PC-9 (cell line): Measurements from ENCODE around the gene COL15A1.

Experiments
- EZH2 ChIP-seq: fragments of 200-600 bp; sonication (generic); IDR thresholded peaks from 2 replicates; pipeline ENCODE4 v1.8.0; 2017; ENCODE audit warnings: antibody characterized with exemption, low read depth
- TF ChIP-seq, protein P1 (sequence below): fragments of 200-600 bp; sonication (generic); conservative IDR thresholded peaks from 2 replicates; pipeline ENCODE4 v1.6.1; 2017; ENCODE audit warnings: mixed run types, antibody characterized with exemption, mild to moderate bottlenecking, moderate library complexity

DNA sequence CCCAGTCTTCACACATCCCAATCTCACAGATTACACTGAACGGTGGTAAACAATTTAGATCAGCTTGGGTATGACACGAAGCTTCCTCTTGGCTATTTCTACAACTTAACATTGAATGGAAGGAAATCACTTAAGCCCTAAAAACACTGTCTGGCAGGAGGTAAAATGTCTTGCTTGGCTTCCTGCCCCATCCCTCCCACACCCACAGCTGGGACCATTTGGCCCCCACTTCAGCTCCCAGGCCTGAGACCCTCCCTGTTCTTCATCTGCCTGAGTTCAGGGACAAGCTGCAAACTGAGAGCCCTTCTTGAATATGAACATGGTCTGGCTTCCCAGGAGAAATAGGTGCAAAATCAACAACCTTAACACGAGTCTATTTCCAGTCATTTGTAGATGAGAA lies 3.4 kb upstream of the COL15A1 start:
- TF ChIP-seq, protein P1, sequence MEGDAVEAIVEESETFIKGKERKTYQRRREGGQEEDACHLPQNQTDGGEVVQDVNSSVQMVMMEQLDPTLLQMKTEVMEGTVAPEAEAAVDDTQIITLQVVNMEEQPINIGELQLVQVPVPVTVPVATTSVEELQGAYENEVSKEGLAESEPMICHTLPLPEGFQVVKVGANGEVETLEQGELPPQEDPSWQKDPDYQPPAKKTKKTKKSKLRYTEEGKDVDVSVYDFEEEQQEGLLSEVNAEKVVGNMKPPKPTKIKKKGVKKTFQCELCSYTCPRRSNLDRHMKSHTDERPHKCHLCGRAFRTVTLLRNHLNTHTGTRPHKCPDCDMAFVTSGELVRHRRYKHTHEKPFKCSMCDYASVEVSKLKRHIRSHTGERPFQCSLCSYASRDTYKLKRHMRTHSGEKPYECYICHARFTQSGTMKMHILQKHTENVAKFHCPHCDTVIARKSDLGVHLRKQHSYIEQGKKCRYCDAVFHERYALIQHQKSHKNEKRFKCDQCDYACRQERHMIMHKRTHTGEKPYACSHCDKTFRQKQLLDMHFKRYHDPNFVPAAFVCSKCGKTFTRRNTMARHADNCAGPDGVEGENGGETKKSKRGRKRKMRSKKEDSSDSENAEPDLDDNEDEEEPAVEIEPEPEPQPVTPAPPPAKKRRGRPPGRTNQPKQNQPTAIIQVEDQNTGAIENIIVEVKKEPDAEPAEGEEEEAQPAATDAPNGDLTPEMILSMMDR, result no peak
- TF ChIP-seq EZH2, result no peak
